Trophoblast cell (in vitro differentiated cells and primary cell): ENCODE measurements around the gene STRIP1.

ENCODE experiments used
- DNase-seq, 2 donors: peaks; one replicate each; pipeline ENCODE4 v3.0.0-alpha.2; 2016
- H2AFZ ChIP-seq: 2 replicates; pipeline ENCODE4 v1.6.1; 2013; ENCODE audit warnings: low read length, moderate library complexity, mild to moderate bottlenecking; ENCODE audit not compliant: insufficient read depth, poor library complexity
- H2AK5ac ChIP-seq: 2 replicates; pipeline ENCODE4 v1.6.1; 2013; ENCODE audit warnings: mild to moderate bottlenecking, low read length
- H2BK120ac ChIP-seq: 2 replicates; pipeline ENCODE4 v1.6.1; 2013; ENCODE audit warnings: low read length, mild to moderate bottlenecking, moderate library complexity; ENCODE audit not compliant: insufficient read depth, poor library complexity
- H2BK12ac ChIP-seq: 2 replicates; pipeline ENCODE4 v1.6.1; 2013; ENCODE audit warnings: mild to moderate bottlenecking, low read length, moderate library complexity
- H2BK5ac ChIP-seq: 2 replicates; pipeline ENCODE4 v1.6.1; 2013; ENCODE audit warnings: low read length, low read depth, moderate library complexity, mild to moderate bottlenecking; ENCODE audit not compliant: poor library complexity
- H3K14ac ChIP-seq: 2 replicates; pipeline ENCODE4 v1.6.1; 2013; ENCODE audit warnings: mild to moderate bottlenecking, low read length
- H3K18ac ChIP-seq: 2 replicates; pipeline ENCODE4 v1.6.1; 2013; ENCODE audit warnings: mild to moderate bottlenecking, low read length
- H3K23ac ChIP-seq: 2 replicates; pipeline ENCODE4 v1.6.1; 2013; ENCODE audit warnings: low read length
- H3K27ac ChIP-seq: 2 replicates; pipeline ENCODE4 v1.5.1; 2013; ENCODE audit warnings: low read depth, mild to moderate bottlenecking, inconsistent platforms, low read length, moderate library complexity
- H3K27me3 ChIP-seq: 2 replicates; pipeline ENCODE4 v1.6.1; 2013; ENCODE audit warnings: inconsistent platforms, mild to moderate bottlenecking, low read length, moderate library complexity; ENCODE audit not compliant: insufficient read depth
- H3K36me3 ChIP-seq, 2 experiments: 1 replicate in 1 of 2; 2 replicates in 1 of 2; pipeline ENCODE4 v1.6.1; 2013; ENCODE audit warnings: low read length in 2 of 2, mild to moderate bottlenecking in 2 of 2, moderate library complexity in 1 of 2; ENCODE audit not compliant: insufficient read depth in 2 of 2, control insufficient read depth in 1 of 2
- H3K4ac ChIP-seq: 2 replicates; pipeline ENCODE4 v1.6.1; 2013; ENCODE audit warnings: low read depth, mild to moderate bottlenecking, low read length, moderate library complexity
- H3K4me1 ChIP-seq, 2 experiments: 1 replicate in 1 of 2; 2 replicates in 1 of 2; pipeline ENCODE4 v1.6.1; 2013; ENCODE audit warnings: low read length in 2 of 2, mild to moderate bottlenecking in 2 of 2, moderate library complexity in 1 of 2; ENCODE audit not compliant: insufficient read depth in 2 of 2, control insufficient read depth in 1 of 2
- H3K4me2 ChIP-seq: 2 replicates; pipeline ENCODE4 v1.6.1; 2013; ENCODE audit warnings: inconsistent platforms, mild to moderate bottlenecking, low read length, moderate library complexity
- H3K4me3 ChIP-seq: 2 replicates; pipeline ENCODE4 v1.5.1; 2013; ENCODE audit warnings: mild to moderate bottlenecking, low read depth, low read length, inconsistent platforms
- H3K79me1 ChIP-seq: one replicate; pipeline ENCODE4 v1.6.1; 2013; ENCODE audit warnings: low read length
- H3K79me2 ChIP-seq: 2 replicates; pipeline ENCODE4 v1.6.1; 2013; ENCODE audit warnings: low read length, mild to moderate bottlenecking; ENCODE audit not compliant: control insufficient read depth, insufficient read depth, poor library complexity
- H3K9ac ChIP-seq: 2 replicates; pipeline ENCODE4 v1.6.1; 2013; ENCODE audit warnings: mild to moderate bottlenecking, low read length
- H3K9me3 ChIP-seq: 2 replicates; pipeline ENCODE4 v1.6.1; 2013; ENCODE audit warnings: low read depth, mild to moderate bottlenecking, control low read depth, inconsistent platforms, low read length; ENCODE audit not compliant: insufficient read depth
- H4K12ac ChIP-seq: 2 replicates; pipeline ENCODE4 v1.6.1; 2013; ENCODE audit warnings: low read depth, mild to moderate bottlenecking, low read length, moderate library complexity
- H4K8ac ChIP-seq: 2 replicates; pipeline ENCODE4 v1.6.1; 2013; ENCODE audit warnings: low read depth, mild to moderate bottlenecking, low read length, moderate library complexity
- H4K91ac ChIP-seq: one replicate; pipeline ENCODE4 v1.6.1; 2013; ENCODE audit warnings: low read depth, mild to moderate bottlenecking, low read length, moderate library complexity
- WGBS: extraction: QIAGEN DNeasy Blood & Tissue Kit; methylation state at CpG from one replicate; pipeline ENCODE4 v1.1.7; 2013; ENCODE audit warnings: missing lambda C conversion rate; ENCODE audit not compliant: insufficient read length, insufficient coverage; ENCODE audit errors: extremely low coverage; 5-methylcytosine and 5-hydroxymethylcytosine counted together

Gene STRIP1

GRCh38 chr1:110047463-110047862 is 13.0 kb downstream of the STRIP1 start:
- Histone ChIP-seq H4K12ac (no peak overlapping the region), H2BK5ac (no peak overlapping the region), H2AK5ac (no peak overlapping the region), H3K4me2 (no peak overlapping the region), H3K27ac (no peak overlapping the region), H3K4ac (no peak overlapping the region), H2BK12ac (no peak overlapping the region), H2AFZ (no peak overlapping the region), H3K27me3 (no peaks in the 10 kb centered on the region), H3K4me1 (no peaks in the 10 kb centered on the region), H4K8ac (no peak overlapping the region), H3K79me2 (no peaks in the 10 kb centered on the region), H2BK120ac (no peak overlapping the region), H3K4me3 (no peak overlapping the region), H3K23ac (no peak overlapping the region), H3K14ac (no peak overlapping the region), H3K9ac (no peak overlapping the region), H4K91ac (no peak overlapping the region), H3K18ac (no peak overlapping the region), H3K9me3 (no peaks in the 10 kb centered on the region), H3K36me3 (peaks cover 66 to 80% of the 10 kb centered on the region in 2 experiments), H3K79me1 (no peaks in the 10 kb centered on the region)
- no peak for DNase-seq
- WGBS = no CpG with 5 or more reads among the region's 3 CpGs

- Histone ChIP-seq H2BK12ac (no peak overlapping the region), H3K9ac (no peak overlapping the region), H3K18ac (no peak overlapping the region), H3K4me3 (no peak overlapping the region), H3K14ac (no peak overlapping the region), H3K4me2 (no peak overlapping the region), H3K79me1 (no peaks in the 10 kb centered on the region), H3K79me2 (no peaks in the 10 kb centered on the region), H2BK120ac (no peak overlapping the region), H4K91ac (no peak overlapping the region), H4K8ac (no peak overlapping the region), H3K27ac (no peak overlapping the region), H4K12ac (no peak overlapping the region), H3K23ac (no peak overlapping the region), H2BK5ac (no peak overlapping the region), H3K27me3 (no peaks in the 10 kb centered on the region), H3K4ac (no peak overlapping the region), H2AFZ (no peak overlapping the region), H3K9me3 (no peaks in the 10 kb centered on the region), H2AK5ac (no peak overlapping the region), H3K4me1 (no peaks in the 10 kb centered on the region), H3K36me3 (peaks cover 67 to 81% of the 10 kb centered on the region in 2 experiments)
- no CpG with 5 or more reads among the region's 5 CpGs for WGBS
- no peak for DNase-seq
Observed at GRCh38 chr1:110048240-110048639, 13.8 kb downstream of the STRIP1 start.

- Histone ChIP-seq H3K14ac (no peak overlapping the region), H2AK5ac (no peak overlapping the region), H3K18ac (no peak overlapping the region), H4K91ac (no peak overlapping the region), H2AFZ (no peak overlapping the region), H4K8ac (no peak overlapping the region), H3K9ac (no peak overlapping the region), H2BK5ac (no peak overlapping the region), H2BK120ac (no peak overlapping the region), H3K9me3 (no peaks in the 10 kb centered on the region), H3K79me2 (no peaks in the 10 kb centered on the region), H3K4me2 (no peak overlapping the region), H2BK12ac (no peak overlapping the region), H3K23ac (no peak overlapping the region), H3K79me1 (no peaks in the 10 kb centered on the region), H4K12ac (no peak overlapping the region), H3K4me3 (no peak overlapping the region), H3K4me1 (no peaks in the 10 kb centered on the region), H3K27me3 (no peaks in the 10 kb centered on the region), H3K27ac (no peak overlapping the region), H3K4ac (no peak overlapping the region), H3K36me3 (peaks cover 66 to 81% of the 10 kb centered on the region in 2 experiments)
- WGBS = no CpG with 5 or more reads among the region's 9 CpGs
- DNase-seq = no peak
Observed at GRCh38 chr1:110048923-110049601, 14.6 kb downstream of the STRIP1 start.

DNA sequence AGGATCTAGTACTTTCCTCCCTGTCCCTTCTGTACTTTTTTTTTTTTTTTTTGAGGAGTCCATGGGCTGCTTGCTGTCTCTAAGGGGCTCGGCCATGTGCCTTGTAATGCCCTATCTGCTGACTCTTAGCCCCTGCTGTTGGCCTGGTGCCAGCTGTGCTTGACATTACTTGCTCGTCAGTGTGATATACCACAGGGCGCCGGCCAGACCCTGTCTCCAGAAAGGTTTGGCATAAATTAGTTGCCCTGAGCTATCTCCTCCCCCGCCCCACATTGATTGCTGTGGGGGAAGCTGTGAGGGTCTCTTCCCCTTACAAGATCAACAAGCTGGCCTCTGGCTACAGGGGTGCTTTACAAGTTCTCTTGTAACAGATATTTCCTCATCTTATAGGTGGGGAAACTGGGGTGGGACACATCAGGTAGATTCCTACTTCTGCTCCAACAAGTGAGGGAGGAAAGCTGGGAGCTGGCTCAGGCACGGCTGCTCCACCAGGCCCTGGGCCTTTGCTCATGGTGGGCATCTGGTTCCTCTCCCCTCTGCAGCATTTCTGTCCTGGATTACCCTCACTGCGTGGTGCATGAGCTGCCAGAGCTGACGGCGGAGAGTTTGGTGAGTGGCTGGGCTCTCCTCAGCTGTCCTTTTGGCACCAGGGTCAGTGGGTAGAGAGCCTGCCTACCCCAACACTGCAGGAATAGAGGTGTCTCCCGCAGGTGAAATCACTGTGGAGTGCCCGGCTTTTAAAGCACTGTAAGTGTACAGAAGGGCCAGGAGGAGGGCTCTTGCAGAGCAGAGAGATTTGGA is 15.6 kb downstream of the STRIP1 start:
- Histone ChIP-seq H3K9ac (no peak overlapping the region), H3K18ac (no peak overlapping the region), H2BK5ac (no peak overlapping the region), H3K79me1 (no peaks in the 10 kb centered on the region), H3K9me3 (no peaks in the 10 kb centered on the region), H3K4me1 (no peaks in the 10 kb centered on the region), H3K27ac (no peak overlapping the region), H4K12ac (no peak overlapping the region), H3K36me3 (peaks cover 70 to 85% of the 10 kb centered on the region in 2 experiments), H3K14ac (no peak overlapping the region), H3K27me3 (no peaks in the 10 kb centered on the region), H3K4me3 (no peak overlapping the region), H2AK5ac (no peak overlapping the region), H3K79me2 (no peaks in the 10 kb centered on the region), H4K8ac (no peak overlapping the region), H2AFZ (no peak overlapping the region), H3K23ac (no peak overlapping the region), H4K91ac (no peak overlapping the region), H3K4ac (no peak overlapping the region), H3K4me2 (no peak overlapping the region), H2BK12ac (no peak overlapping the region), H2BK120ac (no peak overlapping the region)
- no peak for DNase-seq
- WGBS = no CpG with 5 or more reads among the region's 11 CpGs
